ENCODE results near the gene RGR. TPM values are rescaled to one million over a fixed set of nuclear protein-coding genes. Genes with fewer than 3 reads are reported as not detected.

Gene RGR
- total RNA-seq, 1 donor from 2014 or later, result not detected

GRCh38 chr10:84308021-84308420 is 63.2 kb downstream of the RGR start:
- DNase-seq (ENCODE audit: low read depth), result no peak
- no peak for TF ChIP-seq CTCF (IDR thresholded peaks at IDR 0.05; ENCODE audit: insufficient read depth, low read length, poor library complexity, severe bottlenecking)

DNA sequence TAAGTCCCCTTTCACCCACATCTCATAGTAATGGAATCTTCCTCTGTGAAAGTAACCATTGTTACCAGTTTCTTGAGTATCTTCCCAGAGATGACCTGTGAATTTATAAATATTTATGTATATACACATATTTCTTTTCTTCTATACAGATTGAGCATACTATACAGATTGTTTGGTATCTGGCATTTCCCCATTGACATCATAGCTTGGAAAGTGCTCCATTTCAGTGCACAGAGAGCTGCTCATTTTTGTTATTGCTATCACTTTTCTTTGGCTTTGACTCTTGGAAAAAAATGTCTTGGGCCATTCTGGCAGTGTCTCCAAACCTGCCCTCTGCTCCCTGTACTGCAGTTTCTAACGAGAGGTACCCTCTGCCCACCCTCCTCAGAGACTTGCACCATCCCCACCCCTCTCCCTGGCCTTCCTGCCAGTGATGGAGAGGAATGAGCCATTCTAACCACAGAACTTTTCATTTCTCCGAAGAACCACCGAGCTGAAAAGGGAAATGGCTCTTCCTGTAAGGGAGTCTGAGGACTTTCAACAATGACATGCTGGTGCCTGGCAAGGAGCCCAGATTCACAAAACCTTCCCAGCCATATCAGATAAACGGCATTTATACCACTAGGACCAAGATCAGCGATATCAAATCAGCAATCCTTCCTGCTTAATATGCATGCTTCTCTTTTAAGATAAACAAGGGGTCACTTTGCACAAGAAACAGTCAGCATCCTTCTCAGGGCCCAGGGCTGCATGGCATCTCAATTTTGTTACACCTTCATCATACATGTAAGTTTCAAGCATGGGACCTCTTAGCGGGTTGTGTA is 63.8 kb downstream of the RGR start:
- Histone ChIP-seq H3K36me3 (ENCODE audit: control insufficient read depth, insufficient read depth, low read length) (no peaks in the 10 kb centered on the region), H3K4me3 (ENCODE audit: low read depth, low read length) (no peak overlapping the region), H3K27me3 (ENCODE audit: control insufficient read depth, insufficient read depth, low read length) (no peaks in the 10 kb centered on the region)
- DNase-seq (ENCODE audit: low read depth), result peak; percentile 52
- TF ChIP-seq CTCF (IDR thresholded peaks at IDR 0.05; ENCODE audit: insufficient read depth, low read length, poor library complexity, severe bottlenecking), result no peak

More at GRCh38 chr10:84308021-84308420, 63.2 kb downstream of the RGR start:
- no peaks in the 10 kb centered on the region for H3K27me3 ChIP-seq (ENCODE audit: control insufficient read depth, insufficient read depth, low read length)
- no peaks in the 10 kb centered on the region for H3K36me3 ChIP-seq (ENCODE audit: control insufficient read depth, insufficient read depth, low read length)
- H3K4me3 ChIP-seq (ENCODE audit: low read depth, low read length), result no peak overlapping the region

Other genes with a start within 250 kb of the RGR start
- gene GHITM, start 105.5 kb upstream of the RGR start, total RNA-seq, result 231 and 276 TPM in 2 replicates
- gene GPR15LG, start 71.3 kb upstream of the RGR start, total RNA-seq, result not detected in 2 replicates
- 4.3 and 4.6 TPM in 2 replicates for gene CDHR1, start 50.5 kb upstream of the RGR start, total RNA-seq
- gene LRIT2, start 19.5 kb upstream of the RGR start, total RNA-seq, result not detected in 2 replicates
- gene LRIT1, start 3.5 kb upstream of the RGR start, total RNA-seq, result not detected in 2 replicates
- gene CCSER2, start 83.5 kb downstream of the RGR start, total RNA-seq, result 28.0 and 28.6 TPM in 2 replicates